Neural cell (in vitro differentiated cells): ENCODE data around the gene UGT1A6. TPM values are rescaled to one million over a fixed set of nuclear protein-coding genes. Genes with fewer than 3 reads are reported as not detected.

Experiments
- H2AFZ ChIP-seq: fragments of 200-600, 300-800 bp; sonication (generic), shearing (Covaris generic); 2 replicates; pipeline ENCODE4 v1.6.0; 2014; ENCODE audit warnings: low read depth, mild to moderate bottlenecking, antibody characterized with exemption, low read length, moderate library complexity
- H3F3A ChIP-seq: fragments of 200-600 bp; shearing (Covaris generic); 2 replicates; pipeline ENCODE4 v1.6.1; 2016; ENCODE audit warnings: mild to moderate bottlenecking, moderate library complexity, mixed read lengths, antibody characterized with exemption, low read length; ENCODE audit not compliant: insufficient read depth, poor library complexity, severe bottlenecking
- H3K27ac ChIP-seq: fragments of 200-600, 300-800 bp; sonication (generic), shearing (Covaris generic); 2 replicates; pipeline ENCODE4 v1.5.1; 2014; ENCODE audit warnings: mild to moderate bottlenecking, low read length, moderate library complexity
- H3K27me3 ChIP-seq: fragments of 300-800, 200-600 bp; sonication (generic), shearing (Covaris generic); 2 replicates; pipeline ENCODE4 v1.6.0; 2014; ENCODE audit warnings: mild to moderate bottlenecking, low read depth, low read length, moderate library complexity; ENCODE audit not compliant: insufficient read depth
- H3K36me3 ChIP-seq: fragments of 300-800, 200-600 bp; sonication (generic), shearing (Covaris generic); 2 replicates; pipeline ENCODE4 v1.5.1; 2014; ENCODE audit warnings: mild to moderate bottlenecking, antibody characterized with exemption, low read length, moderate library complexity; ENCODE audit not compliant: insufficient read depth
- H3K4me2 ChIP-seq: fragments of 300-800, 200-600 bp; sonication (generic), shearing (Covaris generic); 2 replicates; pipeline ENCODE4 v1.6.0; 2014; ENCODE audit warnings: mild to moderate bottlenecking, low read length
- H3K4me3 ChIP-seq: fragments of 300-800, 200-600 bp; sonication (generic), shearing (Covaris generic); 2 replicates; pipeline ENCODE4 v1.5.1; 2014; ENCODE audit warnings: mild to moderate bottlenecking, low read length, moderate library complexity
- H3K79me2 ChIP-seq: fragments of 200-600 bp; shearing (Covaris generic); replicated peaks from 2 replicates; pipeline ENCODE4 v1.6.0; 2014; ENCODE audit warnings: mild to moderate bottlenecking, low read length, moderate library complexity; ENCODE audit not compliant: insufficient read depth
- H3K9ac ChIP-seq: fragments of 300-800, 200-600 bp; sonication (generic), shearing (Covaris generic); 2 replicates; pipeline ENCODE4 v1.6.1; 2016; ENCODE audit warnings: mild to moderate bottlenecking, low read length, mixed read lengths
- H3K9me2 ChIP-seq: fragments of 200-600 bp; shearing (Covaris generic); 2 replicates; pipeline ENCODE4 v1.6.1; 2016; ENCODE audit warnings: mild to moderate bottlenecking, low read length, mixed read lengths; ENCODE audit not compliant: insufficient read depth
- H3K9me3 ChIP-seq: fragments of 200-600, 300-800 bp; sonication (generic), shearing (Covaris generic); 2 replicates; pipeline ENCODE4 v1.6.1; 2016; ENCODE audit warnings: mild to moderate bottlenecking, mixed run types, low read length, moderate library complexity, mixed read lengths
- H4K20me1 ChIP-seq: fragments of 200-600 bp; shearing (Covaris generic); 2 replicates; pipeline ENCODE4 v1.6.1; 2016; ENCODE audit warnings: mild to moderate bottlenecking, mixed run types; ENCODE audit not compliant: insufficient read depth
- CTCF ChIP-seq: fragments of 450-650 bp; IDR thresholded peaks from 2 replicates; pipeline ENCODE4 v1.5.1; 2014; ENCODE audit warnings: antibody characterized with exemption, mild to moderate bottlenecking, moderate library complexity; ENCODE audit not compliant: poor library complexity, severe bottlenecking
- EP300 ChIP-seq: fragments of 450-650 bp; conservative IDR thresholded peaks from 2 replicates; pipeline ENCODE4 v1.6.1; 2014; ENCODE audit warnings: antibody characterized with exemption, mild to moderate bottlenecking, moderate library complexity; ENCODE audit not compliant: poor library complexity, severe bottlenecking
- EZH2 ChIP-seq: fragments of 200-600, 300-800 bp; shearing (Covaris generic), sonication (generic); IDR thresholded peaks from 2 replicates; pipeline ENCODE4 v1.6.1; 2014; ENCODE audit warnings: antibody characterized with exemption, low read length, borderline replicate concordance, mild to moderate bottlenecking; ENCODE audit not compliant: insufficient read depth, poor library complexity, severe bottlenecking
- MXI1 ChIP-seq: fragments of 450-650 bp; conservative IDR thresholded peaks from 2 replicates; pipeline ENCODE4 v1.6.1; 2014; ENCODE audit warnings: antibody characterized with exemption, mild to moderate bottlenecking; ENCODE audit not compliant: poor library complexity, severe bottlenecking
- POLR2AphosphoS5 ChIP-seq: IDR thresholded peaks from 2 replicates; pipeline ENCODE4 v1.6.1; 2012
- RAD21 ChIP-seq: fragments of 450-650 bp; conservative IDR thresholded peaks from 2 replicates; pipeline ENCODE4 v1.6.1; 2014; ENCODE audit warnings: antibody characterized with exemption, mild to moderate bottlenecking, moderate library complexity
- REST ChIP-seq: IDR thresholded peaks from 2 replicates; pipeline ENCODE4 v1.6.1; 2012; ENCODE audit warnings: borderline replicate concordance
- SMC3 ChIP-seq: fragments of 450-650 bp; conservative IDR thresholded peaks from 2 replicates; pipeline ENCODE4 v1.6.1; 2014; ENCODE audit warnings: antibody characterized with exemption, mild to moderate bottlenecking, moderate library complexity; ENCODE audit not compliant: poor library complexity
- TAF1 ChIP-seq: IDR thresholded peaks from 2 replicates; pipeline ENCODE4 v1.6.1; 2012; ENCODE audit warnings: low read depth
- polyA plus RNA-seq: library from polyadenylated mRNA; depleted of rRNA; stranded (reverse); fragments of >200 nt; gene quantifications from 2 replicates; pipeline ENCODE4 v1.2.3, GENCODE V29; 2014

Gene UGT1A6
- polyA plus RNA-seq, 1 donor from 2014 or later: not detected

GRCh38 chr2:233810385-233810784 lies 117.7 kb downstream of the UGT1A6 start:
- Histone ChIP-seq H4K20me1 (no peaks in the 10 kb centered on the region), H3K9me3 (no peaks in the 10 kb centered on the region), H3K27me3 (no peaks in the 10 kb centered on the region), H3K9ac (no peak overlapping the region), H3K36me3 (no peaks in the 10 kb centered on the region), H3K9me2 (no peaks in the 10 kb centered on the region), H3K4me3 (no peak overlapping the region), H3K79me2 (no peaks in the 10 kb centered on the region), H3K27ac (no peak overlapping the region), H3K4me2 (no peak overlapping the region), H3F3A (no peaks in the 10 kb centered on the region), H2AFZ (no peak overlapping the region)
- TF ChIP-seq EP300: no peak
- TF ChIP-seq EZH2: no peak
- no peak for TF ChIP-seq SMC3
- TF ChIP-seq POLR2AphosphoS5: no peak
- no peak for TF ChIP-seq RAD21

GRCh38 chr2:233811087-233811486 lies 118.4 kb downstream of the UGT1A6 start:
- H2AFZ ChIP-seq: no peak overlapping the region
- H3K27ac ChIP-seq: no peak overlapping the region
- H3K27me3 ChIP-seq: no peaks in the 10 kb centered on the region
- H3K9me3 ChIP-seq: no peaks in the 10 kb centered on the region
- H3K36me3 ChIP-seq: no peaks in the 10 kb centered on the region
- H3K4me3 ChIP-seq: no peak overlapping the region
- TF ChIP-seq REST (no peak), EZH2 (no peak), CTCF (no peak), EP300 (no peak), POLR2AphosphoS5 (no peak), TAF1 (no peak), MXI1 (no peak), RAD21 (no peak), SMC3 (no peak)
- no peak overlapping the region for H3K9ac ChIP-seq
- no peaks in the 10 kb centered on the region for H3K9me2 ChIP-seq
- H4K20me1 ChIP-seq: no peaks in the 10 kb centered on the region
- H3K4me2 ChIP-seq: no peak overlapping the region
- H3K79me2 ChIP-seq: no peaks in the 10 kb centered on the region
- no peaks in the 10 kb centered on the region for H3F3A ChIP-seq
